ENCODE data around the gene ABCA1.

Gene ABCA1

DNA sequence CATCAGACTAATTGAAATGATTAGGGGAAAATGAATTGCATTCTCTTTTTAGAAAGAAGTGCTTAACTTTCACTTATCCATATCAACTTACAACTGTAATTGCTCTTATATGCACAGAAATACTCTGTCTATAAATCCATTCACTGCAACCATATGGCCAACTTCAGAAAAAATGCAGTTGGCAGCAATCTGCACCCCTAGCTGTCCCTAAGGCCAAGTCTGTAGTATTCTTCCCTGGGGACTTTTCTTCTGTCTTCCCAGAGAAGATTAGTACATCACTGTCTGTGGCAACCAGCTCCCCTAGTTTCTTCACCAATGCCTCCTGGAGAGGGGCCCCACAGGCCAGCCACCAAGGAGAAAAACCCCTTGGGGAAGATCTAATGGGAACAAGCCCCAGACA, 45.4 kb downstream of the ABCA1 start:
- H3K27me3 ChIP-seq (replicated peaks; ENCODE audit: control insufficient read depth, insufficient read depth, low read length), result no peaks in the 10 kb centered on the region
- DNase-seq (ENCODE audit: low read depth), result no peak
- no peak overlapping the region for H3K4me3 ChIP-seq (ENCODE audit: low read length)
- H3K36me3 ChIP-seq (ENCODE audit: control insufficient read depth, insufficient read depth, low read length, severe bottlenecking), result peaks cover 94% of the 10 kb centered on the region
- H3K4me1 ChIP-seq (ENCODE audit: control insufficient read depth, insufficient read depth, low read length), result peaks cover 52% of the 10 kb centered on the region
- H3K9ac ChIP-seq (ENCODE audit: low read length), result no peak overlapping the region
- H3K9me3 ChIP-seq (ENCODE audit: control insufficient read depth, low read length), result no peaks in the 10 kb centered on the region

DNA sequence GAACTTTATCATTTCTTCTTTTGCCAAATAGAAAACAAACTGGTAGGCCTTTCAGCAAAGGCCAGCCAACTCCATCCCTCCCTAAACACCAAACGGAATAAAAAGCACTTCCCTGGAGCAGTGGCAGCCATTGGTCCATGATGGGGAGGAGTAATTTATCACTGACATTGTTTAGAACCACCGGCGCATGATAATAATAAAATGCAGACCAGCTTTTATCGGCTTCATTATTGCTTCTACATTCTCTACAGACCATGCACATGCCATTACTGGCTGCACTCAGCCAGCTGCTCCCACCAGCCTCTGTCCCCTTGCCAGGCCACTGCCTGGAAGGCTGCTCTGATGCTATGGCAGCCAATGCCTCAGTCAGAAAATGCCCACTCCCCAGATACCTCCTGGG, 45.9 kb downstream of the ABCA1 start:
- H3K4me3 ChIP-seq (ENCODE audit: low read length), result no peak overlapping the region
- H3K9ac ChIP-seq (ENCODE audit: low read length), result no peak overlapping the region
- DNase-seq (ENCODE audit: low read depth), result no peak
- H3K27me3 ChIP-seq (replicated peaks; ENCODE audit: control insufficient read depth, insufficient read depth, low read length), result no peaks in the 10 kb centered on the region
- H3K36me3 ChIP-seq (ENCODE audit: control insufficient read depth, insufficient read depth, low read length, severe bottlenecking), result peaks cover 94% of the 10 kb centered on the region
- peaks cover 52% of the 10 kb centered on the region for H3K4me1 ChIP-seq (ENCODE audit: control insufficient read depth, insufficient read depth, low read length)
- H3K9me3 ChIP-seq (ENCODE audit: control insufficient read depth, low read length), result no peaks in the 10 kb centered on the region

DNA sequence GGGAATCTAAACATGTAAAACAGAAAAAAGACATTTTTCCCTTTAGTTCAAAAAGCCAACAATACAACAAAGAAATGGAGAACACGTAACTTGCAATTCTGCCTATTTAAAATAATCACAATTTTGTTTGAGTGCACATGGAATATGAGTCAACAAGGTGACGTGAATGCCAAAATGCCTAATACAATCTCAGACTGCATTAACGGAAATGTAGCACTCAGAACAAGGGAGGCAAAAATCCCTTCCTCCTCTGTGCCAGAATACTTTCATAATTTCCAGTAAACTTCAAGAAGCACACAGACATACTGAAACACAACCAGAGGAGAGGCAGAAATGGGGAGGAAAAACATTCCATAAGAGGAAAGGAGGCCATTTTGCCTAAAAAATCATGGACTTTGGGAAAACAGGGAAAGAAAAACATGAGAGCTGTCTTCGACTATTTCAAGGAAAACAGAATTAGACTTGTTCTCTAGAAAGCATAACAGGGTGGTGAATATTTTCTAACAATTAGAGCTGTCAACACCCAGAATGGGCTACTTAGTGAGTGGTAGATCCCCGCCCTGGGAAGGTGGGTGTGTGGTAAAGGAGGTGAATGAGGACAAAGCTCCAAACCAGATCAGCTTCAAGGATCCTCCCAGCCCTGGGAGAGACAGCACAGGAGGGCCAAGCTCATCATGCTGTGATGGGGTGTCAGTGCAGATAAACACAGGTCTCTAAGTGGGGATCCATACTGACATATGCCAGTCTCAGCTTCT, 48.2 kb downstream of the ABCA1 start:
- no peak for DNase-seq (ENCODE audit: low read depth)
- Histone ChIP-seq H3K4me1 (ENCODE audit: control insufficient read depth, insufficient read depth, low read length) (peaks cover 52% of the 10 kb centered on the region), H3K36me3 (ENCODE audit: control insufficient read depth, insufficient read depth, low read length, severe bottlenecking) (peaks cover 90% of the 10 kb centered on the region), H3K9me3 (ENCODE audit: control insufficient read depth, low read length) (no peaks in the 10 kb centered on the region), H3K4me3 (ENCODE audit: low read length) (peak overlapping the region; percentile 63), H3K27me3 (replicated peaks; ENCODE audit: control insufficient read depth, insufficient read depth, low read length) (no peaks in the 10 kb centered on the region), H3K9ac (ENCODE audit: low read length) (peak overlapping the region; percentile 81)

- Histone ChIP-seq H3K9ac (ENCODE audit: low read length) (no peak overlapping the region), H3K27me3 (replicated peaks; ENCODE audit: control insufficient read depth, insufficient read depth, low read length) (no peaks in the 10 kb centered on the region), H3K4me3 (ENCODE audit: low read length) (no peak overlapping the region), H3K9me3 (ENCODE audit: control insufficient read depth, low read length) (no peaks in the 10 kb centered on the region), H3K4me1 (ENCODE audit: control insufficient read depth, insufficient read depth, low read length) (peaks cover 53% of the 10 kb centered on the region), H3K36me3 (ENCODE audit: control insufficient read depth, insufficient read depth, low read length, severe bottlenecking) (peaks cover 72% of the 10 kb centered on the region)
- no peak for DNase-seq (ENCODE audit: low read depth)
Measured at GRCh38 chr9:104876587-104876986, 51.4 kb downstream of the ABCA1 start.

GRCh38 chr9:104875897-104876296, 52.1 kb downstream of the ABCA1 start:
- Histone ChIP-seq H3K27me3 (replicated peaks; ENCODE audit: control insufficient read depth, insufficient read depth, low read length) (no peaks in the 10 kb centered on the region), H3K36me3 (ENCODE audit: control insufficient read depth, insufficient read depth, low read length, severe bottlenecking) (peaks cover 70% of the 10 kb centered on the region), H3K9ac (ENCODE audit: low read length) (no peak overlapping the region), H3K4me1 (ENCODE audit: control insufficient read depth, insufficient read depth, low read length) (peaks cover 55% of the 10 kb centered on the region), H3K9me3 (ENCODE audit: control insufficient read depth, low read length) (no peaks in the 10 kb centered on the region), H3K4me3 (ENCODE audit: low read length) (no peak overlapping the region)
- DNase-seq (ENCODE audit: low read depth), result no peak

- no peaks in the 10 kb centered on the region for H3K27me3 ChIP-seq (replicated peaks; ENCODE audit: control insufficient read depth, insufficient read depth, low read length)
- no peak for DNase-seq (ENCODE audit: low read depth)
- H3K4me1 ChIP-seq (ENCODE audit: control insufficient read depth, insufficient read depth, low read length), result peaks cover 52% of the 10 kb centered on the region
- no peaks in the 10 kb centered on the region for H3K9me3 ChIP-seq (ENCODE audit: control insufficient read depth, low read length)
- no peak overlapping the region for H3K9ac ChIP-seq (ENCODE audit: low read length)
- H3K36me3 ChIP-seq (ENCODE audit: control insufficient read depth, insufficient read depth, low read length, severe bottlenecking), result peaks cover 68% of the 10 kb centered on the region
- H3K4me3 ChIP-seq (ENCODE audit: low read length), result no peak overlapping the region
Measured at GRCh38 chr9:104875320-104875719, 52.6 kb downstream of the ABCA1 start.

DNA sequence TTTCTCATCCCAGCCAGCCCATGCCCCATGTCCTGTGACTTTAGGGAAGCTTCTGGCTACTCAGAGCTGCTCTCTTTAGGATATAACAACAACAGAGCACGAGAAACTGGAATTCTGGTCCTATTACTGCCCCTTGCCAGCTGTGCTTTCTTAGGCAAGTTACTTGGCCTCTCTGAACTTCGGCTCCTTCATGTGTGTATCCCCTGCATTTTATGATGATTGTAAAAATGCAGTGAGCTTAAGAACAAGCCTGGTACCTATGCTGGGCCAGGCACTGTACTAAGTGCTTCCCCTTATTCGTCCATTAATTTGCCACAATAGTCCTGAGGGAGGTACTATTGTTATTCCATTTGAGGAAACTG, 54.5 kb downstream of the ABCA1 start:
- H3K36me3 ChIP-seq (ENCODE audit: control insufficient read depth, insufficient read depth, low read length, severe bottlenecking), result peaks cover 71% of the 10 kb centered on the region

DNA sequence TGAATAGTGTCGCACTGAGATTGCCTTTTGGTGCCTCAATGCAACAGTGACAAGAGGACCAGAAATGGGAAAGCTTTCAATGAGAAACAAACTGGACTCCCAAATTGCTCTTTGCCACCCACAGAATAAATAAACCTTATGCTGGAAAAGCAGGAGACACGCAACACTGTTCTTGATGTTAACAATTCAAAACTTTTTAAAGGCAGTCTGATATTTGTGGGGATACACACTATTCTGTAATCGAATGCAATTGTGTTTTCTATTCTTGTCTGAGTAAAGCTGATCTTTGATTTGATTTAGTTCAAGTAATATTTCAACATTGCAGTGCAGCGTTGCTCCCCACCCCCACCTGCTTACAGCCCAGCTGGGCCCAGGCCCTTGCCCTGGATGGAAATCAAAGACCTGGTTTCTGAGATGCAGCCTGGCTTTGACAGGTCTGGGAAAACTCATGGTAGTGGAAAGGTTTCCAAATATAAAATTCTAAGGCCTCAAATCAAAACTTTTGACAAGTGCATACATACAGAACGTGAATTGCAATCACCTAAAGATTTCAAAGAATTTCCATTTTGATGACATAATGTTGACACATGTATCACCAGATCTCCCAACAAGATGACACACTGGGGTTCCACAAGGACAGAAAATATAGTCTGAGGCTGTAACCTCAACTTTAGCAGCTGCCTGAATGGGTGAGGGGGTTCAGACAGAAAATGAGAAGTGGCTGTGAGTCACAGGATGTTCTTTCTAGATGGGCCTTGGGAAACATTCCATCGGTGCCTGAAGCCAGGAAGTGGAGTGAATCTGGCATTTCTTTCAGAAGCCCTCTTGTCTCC, 55.1 kb downstream of the ABCA1 start:
- DNase-seq (ENCODE audit: low read depth), result peak; percentile 82
- no peaks in the 10 kb centered on the region for H3K27me3 ChIP-seq (replicated peaks; ENCODE audit: control insufficient read depth, insufficient read depth, low read length)
- H3K36me3 ChIP-seq (ENCODE audit: control insufficient read depth, insufficient read depth, low read length, severe bottlenecking), result peaks cover 71% of the 10 kb centered on the region
- H3K4me3 ChIP-seq (ENCODE audit: low read length), result no peak overlapping the region
- peak overlapping the region; percentile 61 for H3K9ac ChIP-seq (ENCODE audit: low read length)
- no peaks in the 10 kb centered on the region for H3K9me3 ChIP-seq (ENCODE audit: control insufficient read depth, low read length)
- peaks cover 48% of the 10 kb centered on the region for H3K4me1 ChIP-seq (ENCODE audit: control insufficient read depth, insufficient read depth, low read length)

More for the DNA sequence above, 54.5 kb downstream of the ABCA1 start:
- peak overlapping the region; percentile 12 for H3K4me3 ChIP-seq (ENCODE audit: low read length)
- no peak for DNase-seq (ENCODE audit: low read depth)
- H3K4me1 ChIP-seq (ENCODE audit: control insufficient read depth, insufficient read depth, low read length), result peaks cover 51% of the 10 kb centered on the region
- no peaks in the 10 kb centered on the region for H3K27me3 ChIP-seq (replicated peaks; ENCODE audit: control insufficient read depth, insufficient read depth, low read length)
- no peaks in the 10 kb centered on the region for H3K9me3 ChIP-seq (ENCODE audit: control insufficient read depth, low read length)
- H3K9ac ChIP-seq (ENCODE audit: low read length), result peak overlapping the region; percentile 61

DNA sequence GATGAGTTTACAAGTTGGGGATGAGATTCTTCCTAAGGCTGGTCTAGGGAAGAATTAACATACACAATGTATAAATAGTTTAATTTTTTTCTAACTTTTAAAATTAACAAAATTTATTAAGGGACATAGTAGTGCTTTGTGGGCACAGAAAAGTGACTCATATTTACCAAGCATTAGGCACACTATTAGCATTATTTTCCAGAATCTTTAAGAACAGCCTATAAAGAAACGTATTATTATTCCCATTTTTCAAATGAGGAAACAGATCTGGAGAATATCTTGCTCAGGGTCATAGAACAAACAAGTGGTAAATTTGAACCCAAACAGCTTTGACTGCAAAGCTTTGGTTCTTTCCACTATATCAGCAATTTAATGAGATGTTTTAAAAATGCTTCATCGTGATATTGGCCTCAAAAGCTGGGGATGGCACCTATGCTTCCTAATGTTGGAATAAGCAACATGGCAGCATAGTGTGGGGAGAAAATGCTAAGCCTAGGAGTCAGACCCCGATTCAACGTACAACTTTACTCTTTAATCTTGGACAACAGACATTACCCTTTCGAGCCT, 55.9 kb downstream of the ABCA1 start:
- H3K4me3 ChIP-seq (ENCODE audit: low read length), result no peak overlapping the region
- no peaks in the 10 kb centered on the region for H3K9me3 ChIP-seq (ENCODE audit: control insufficient read depth, low read length)
- no peak for DNase-seq (ENCODE audit: low read depth)
- peaks cover 48% of the 10 kb centered on the region for H3K4me1 ChIP-seq (ENCODE audit: control insufficient read depth, insufficient read depth, low read length)
- H3K9ac ChIP-seq (ENCODE audit: low read length), result peak overlapping the region; percentile 33
- H3K36me3 ChIP-seq (ENCODE audit: control insufficient read depth, insufficient read depth, low read length, severe bottlenecking), result peaks cover 71% of the 10 kb centered on the region
- H3K27me3 ChIP-seq (replicated peaks; ENCODE audit: control insufficient read depth, insufficient read depth, low read length), result no peaks in the 10 kb centered on the region

GRCh38 chr9:104869811-104870210, 58.1 kb downstream of the ABCA1 start:
- H3K9me3 ChIP-seq (ENCODE audit: control insufficient read depth, low read length), result no peaks in the 10 kb centered on the region
- no peak overlapping the region for H3K9ac ChIP-seq (ENCODE audit: low read length)
- no peak overlapping the region for H3K4me3 ChIP-seq (ENCODE audit: low read length)
- peaks cover 70% of the 10 kb centered on the region for H3K36me3 ChIP-seq (ENCODE audit: control insufficient read depth, insufficient read depth, low read length, severe bottlenecking)
- no peaks in the 10 kb centered on the region for H3K27me3 ChIP-seq (replicated peaks; ENCODE audit: control insufficient read depth, insufficient read depth, low read length)
- peaks cover 59% of the 10 kb centered on the region for H3K4me1 ChIP-seq (ENCODE audit: control insufficient read depth, insufficient read depth, low read length)
- DNase-seq (ENCODE audit: low read depth), result no peak

- H3K9ac ChIP-seq (ENCODE audit: low read length), result peak overlapping the region; percentile 28
- no peaks in the 10 kb centered on the region for H3K27me3 ChIP-seq (replicated peaks; ENCODE audit: control insufficient read depth, insufficient read depth, low read length)
- DNase-seq (ENCODE audit: low read depth), result peak; percentile 90
- peaks cover 74% of the 10 kb centered on the region for H3K36me3 ChIP-seq (ENCODE audit: control insufficient read depth, insufficient read depth, low read length, severe bottlenecking)
- H3K4me3 ChIP-seq (ENCODE audit: low read length), result no peak overlapping the region
- H3K9me3 ChIP-seq (ENCODE audit: control insufficient read depth, low read length), result no peaks in the 10 kb centered on the region
- peaks cover 65% of the 10 kb centered on the region for H3K4me1 ChIP-seq (ENCODE audit: control insufficient read depth, insufficient read depth, low read length)
Measured at GRCh38 chr9:104868687-104869404, 59.1 kb downstream of the ABCA1 start.
